ENCODE data around the gene DDX56. TPM values are rescaled to one million over a fixed set of nuclear protein-coding genes. Genes with fewer than 3 reads are reported as not detected.
"Not testable (repeated sequence)": the region's sequence is repeated elsewhere in the genome, so short reads cannot be mapped to it uniquely, and the experiment has no call there.

The DDX56 gene
- total RNA-seq, 2 experiments from 2014 or later: 83.6 to 86.5 TPM

- H3K36me3 Mint-ChIP-seq (ENCODE audit: low read depth): peaks cover 18% of the 10 kb centered on the region
- no peak overlapping the region for H3K4me3 Mint-ChIP-seq
- DNase-seq: no peak
- H3K9me3 Mint-ChIP-seq (ENCODE audit: insufficient read depth): no peaks in the 10 kb centered on the region
- H3K4me1 Mint-ChIP-seq (ENCODE audit: low read depth): peaks cover 4% of the 10 kb centered on the region
- CTCF ChIA-PET: interaction anchor here (0.7 kb wide), 1 partner anchor 65 kb away, joined by 3 read pairs; no protein-coding TSS in a partner anchor
- POLR2A ChIA-PET: no interaction called here
- H3K27me3 Mint-ChIP-seq (ENCODE audit: low read depth): no peaks in the 10 kb centered on the region
- no peak overlapping the region for H3K27ac Mint-ChIP-seq
- ATAC-seq: no peak
Observed at GRCh38 chr7:44561962-44562621, 11.6 kb downstream of the DDX56 start.

GRCh38 chr7:44561481-44561880, 12.2 kb downstream of the DDX56 start:
- Mint-ChIP-seq H3K4me3 (no peak overlapping the region), H3K36me3 (ENCODE audit: low read depth) (peaks cover 17% of the 10 kb centered on the region), H3K27me3 (ENCODE audit: low read depth) (peaks cover 3% of the 10 kb centered on the region), H3K9me3 (ENCODE audit: insufficient read depth) (no peaks in the 10 kb centered on the region), H3K4me1 (ENCODE audit: low read depth) (peaks cover 4% of the 10 kb centered on the region), H3K27ac (no peak overlapping the region)
- DNase-seq (no peak), ATAC-seq (no peak)
- CTCF ChIA-PET: interaction anchor here (0.8 to 1.1 kb wide), 3 partner anchors 9 to 321 kb away, joined by 3 to 5 read pairs (median 3); no protein-coding TSS in a partner anchor
- POLR2A ChIA-PET: no interaction called here

- DNase-seq (no peak), ATAC-seq (no peak)
- Mint-ChIP-seq H3K27ac (no peak overlapping the region), H3K27me3 (ENCODE audit: low read depth) (peaks cover 6% of the 10 kb centered on the region), H3K4me3 (no peak overlapping the region), H3K36me3 (ENCODE audit: low read depth) (peaks cover 5% of the 10 kb centered on the region), H3K4me1 (ENCODE audit: low read depth) (no peaks in the 10 kb centered on the region), H3K9me3 (ENCODE audit: insufficient read depth) (no peaks in the 10 kb centered on the region)
- ChIA-PET CTCF (no interaction called here), POLR2A (interaction anchor here (1.5 kb wide), 1 partner anchor 14 kb away, joined by 3 read pairs; the partner anchor contains the start of gene DDX56)
Observed at GRCh38 chr7:44559485-44559884, 14.2 kb downstream of the DDX56 start.

GRCh38 chr7:44557485-44557884, 16.2 kb downstream of the DDX56 start:
- peaks cover 9% of the 10 kb centered on the region for H3K27me3 Mint-ChIP-seq (ENCODE audit: low read depth)
- POLR2A ChIA-PET: no interaction called here
- DNase-seq (no peak), ATAC-seq (no peak)
- no peak overlapping the region for H3K27ac Mint-ChIP-seq
- CTCF ChIA-PET: no interaction called here
- H3K4me1 Mint-ChIP-seq (ENCODE audit: low read depth): no peaks in the 10 kb centered on the region
- H3K36me3 Mint-ChIP-seq (ENCODE audit: low read depth): no peaks in the 10 kb centered on the region
- H3K4me3 Mint-ChIP-seq: no peak overlapping the region
- H3K9me3 Mint-ChIP-seq (ENCODE audit: insufficient read depth): no peaks in the 10 kb centered on the region

GRCh38 chr7:44555350-44555749, 18.4 kb downstream of the DDX56 start:
- Mint-ChIP-seq H3K9me3 (ENCODE audit: insufficient read depth) (no peaks in the 10 kb centered on the region), H3K4me1 (ENCODE audit: low read depth) (no peaks in the 10 kb centered on the region), H3K27ac (no peak overlapping the region), H3K27me3 (ENCODE audit: low read depth) (peaks cover 12% of the 10 kb centered on the region), H3K4me3 (no peak overlapping the region), H3K36me3 (ENCODE audit: low read depth) (no peaks in the 10 kb centered on the region)
- POLR2A ChIA-PET: no interaction called here
- CTCF ChIA-PET: no interaction called here
- DNase-seq (no peak), ATAC-seq (no peak)

- ATAC-seq; H3K36me3 Mint-ChIP-seq (ENCODE audit: low read depth); H3K4me1 Mint-ChIP-seq (ENCODE audit: low read depth); H3K9me3 Mint-ChIP-seq (ENCODE audit: insufficient read depth); DNase-seq; H3K27ac Mint-ChIP-seq; POLR2A ChIA-PET; H3K4me3 Mint-ChIP-seq: not testable (repeated sequence)
- peaks cover 29% of the 10 kb centered on the region for H3K27me3 Mint-ChIP-seq (ENCODE audit: low read depth)
- CTCF ChIA-PET: interaction anchor here (2.3 kb wide), 1 partner anchor 12 kb away, joined by 15 read pairs; no protein-coding TSS in a partner anchor
Observed at GRCh38 chr7:44552473-44553005, 21.2 kb downstream of the DDX56 start.

- H3K9me3 Mint-ChIP-seq (ENCODE audit: insufficient read depth): no peaks in the 10 kb centered on the region
- peaks cover 25% of the 10 kb centered on the region for H3K27me3 Mint-ChIP-seq (ENCODE audit: low read depth)
- no peak overlapping the region for H3K4me3 Mint-ChIP-seq
- no peaks in the 10 kb centered on the region for H3K36me3 Mint-ChIP-seq (ENCODE audit: low read depth)
- ChIA-PET CTCF (interaction anchor here (1.2 to 1.7 kb wide), 3 partner anchors 12 to 16 kb away, joined by 4 to 6 read pairs (median 5); no protein-coding TSS in a partner anchor), POLR2A (no interaction called here)
- DNase-seq (no peak), ATAC-seq (no peak)
- no peak overlapping the region for H3K27ac Mint-ChIP-seq
- H3K4me1 Mint-ChIP-seq (ENCODE audit: low read depth): peaks cover 3% of the 10 kb centered on the region
Observed at GRCh38 chr7:44549457-44549856, 24.3 kb downstream of the DDX56 start.

- peaks cover 25% of the 10 kb centered on the region for H3K27me3 Mint-ChIP-seq (ENCODE audit: low read depth)
- no peak for ATAC-seq
- H3K9me3 Mint-ChIP-seq (ENCODE audit: insufficient read depth): no peaks in the 10 kb centered on the region
- H3K4me1 Mint-ChIP-seq (ENCODE audit: low read depth): peaks cover 3% of the 10 kb centered on the region
- POLR2A ChIA-PET: interaction anchor here (0.7 kb wide), 1 partner anchor 298 kb away, joined by 4 read pairs; no protein-coding TSS in a partner anchor
- CTCF ChIA-PET: interaction anchor here (1.2 to 1.7 kb wide), 3 partner anchors 12 to 16 kb away, joined by 4 to 6 read pairs (median 5); no protein-coding TSS in a partner anchor
- no peak overlapping the region for H3K27ac Mint-ChIP-seq
- H3K36me3 Mint-ChIP-seq (ENCODE audit: low read depth): no peaks in the 10 kb centered on the region
- DNase-seq: no peak
- H3K4me3 Mint-ChIP-seq: no peak overlapping the region
Observed at GRCh38 chr7:44548893-44549292, 24.8 kb downstream of the DDX56 start.

- H3K27me3 Mint-ChIP-seq (ENCODE audit: low read depth): peaks cover 21% of the 10 kb centered on the region
- H3K36me3 Mint-ChIP-seq (ENCODE audit: low read depth): no peaks in the 10 kb centered on the region
- DNase-seq (no peak), ATAC-seq (no peak)
- ChIA-PET CTCF (interaction anchor here (1.2 to 1.7 kb wide), 3 partner anchors 10 to 17 kb away, joined by 4 to 5 read pairs (median 5); no protein-coding TSS in a partner anchor), POLR2A (no interaction called here)
- H3K9me3 Mint-ChIP-seq (ENCODE audit: insufficient read depth): no peaks in the 10 kb centered on the region
- H3K27ac Mint-ChIP-seq: no peak overlapping the region
- no peak overlapping the region for H3K4me3 Mint-ChIP-seq
- H3K4me1 Mint-ChIP-seq (ENCODE audit: low read depth): peaks cover 3% of the 10 kb centered on the region
Observed at GRCh38 chr7:44547536-44548231, 26.0 kb downstream of the DDX56 start.

- Mint-ChIP-seq H3K27ac (no peak overlapping the region), H3K4me1 (ENCODE audit: low read depth) (no peaks in the 10 kb centered on the region), H3K27me3 (ENCODE audit: low read depth) (no peaks in the 10 kb centered on the region), H3K9me3 (ENCODE audit: insufficient read depth) (no peaks in the 10 kb centered on the region), H3K36me3 (ENCODE audit: low read depth) (no peaks in the 10 kb centered on the region), H3K4me3 (no peak overlapping the region)
- no peak for ATAC-seq
- ChIA-PET POLR2A (no interaction called here), CTCF (no interaction called here)
- no peak for DNase-seq
Observed at GRCh38 chr7:44541876-44542610, 31.7 kb downstream of the DDX56 start.

GRCh38 chr7:44541028-44541869, 32.5 kb downstream of the DDX56 start, which contains the start of gene NPC1L1:
NPC1L1 (minus strand) TSS chr7:44541330; CDS start chr7:44541259, 71 bp downstream.
- DNase-seq (no peak), ATAC-seq (no peak)
- H3K36me3 Mint-ChIP-seq (ENCODE audit: low read depth): no peaks in the 10 kb centered on the region
- no peaks in the 10 kb centered on the region for H3K9me3 Mint-ChIP-seq (ENCODE audit: insufficient read depth)
- no peak within 1 kb of the TSS for H3K4me3 Mint-ChIP-seq
- H3K4me1 Mint-ChIP-seq (ENCODE audit: low read depth): no peaks in the 10 kb centered on the region
- no peaks in the 10 kb centered on the region for H3K27me3 Mint-ChIP-seq (ENCODE audit: low read depth)
- ChIA-PET POLR2A (no interaction called here), CTCF (interaction anchor here (0.7 kb wide), 1 partner anchor 54 kb away, joined by 3 read pairs; no protein-coding TSS in a partner anchor)
- H3K27ac Mint-ChIP-seq: no peak within 1 kb of the TSS
